Occipital lobe (tissue), 2 donors: ENCODE data around the gene VPS29. TPM values are rescaled to one million over a fixed set of nuclear protein-coding genes. Genes with fewer than 3 reads are reported as not detected.
"Not testable (repeated sequence)": the region's sequence is repeated elsewhere in the genome, so short reads cannot be mapped to it uniquely, and the experiment has no call there.

Experiments
- DNase-seq: peaks from one replicate; lab custom pipeline; 2025; lab: John Stamatoyannopoulos, UW
- total RNA-seq: library from RNA; depleted of rRNA; stranded (reverse); fragments of >200 nt; gene quantifications from one replicate; pipeline ENCODE4 v1.2.3, GENCODE V29; 2014

The VPS29 gene
- total RNA-seq, 1 donor from 2014 or later = 108 TPM

GRCh38 chr12:110528277-110528839 is 26.4 kb upstream of the VPS29 start:
- DNase-seq = no peak

- DNase-seq = not testable (repeated sequence)
Measured at GRCh38 chr12:110520876-110521712, 19.2 kb upstream of the VPS29 start.

- DNase-seq = not testable (repeated sequence)
Measured at GRCh38 chr12:110518014-110518413, 16.1 kb upstream of the VPS29 start.

GRCh38 chr12:110516995-110517394 is 15.1 kb upstream of the VPS29 start:
- no peak for DNase-seq

- DNase-seq = no peak
Measured at GRCh38 chr12:110514363-110514762, 12.5 kb upstream of the VPS29 start.

GRCh38 chr12:110513842-110514241 is 11.9 kb upstream of the VPS29 start:
- no peak for DNase-seq

- no peak for DNase-seq
Measured at GRCh38 chr12:110508071-110508586, 6.2 kb upstream of the VPS29 start.

GRCh38 chr12:110505332-110505731 is 3.4 kb upstream of the VPS29 start:
- no peak for DNase-seq

GRCh38 chr12:110503432-110503831 is 1.5 kb upstream of the VPS29 start:
- no peak for DNase-seq

- DNase-seq = no peak
Measured at GRCh38 chr12:110501399-110501751, 536 bp downstream of the VPS29 start.

- DNase-seq = no peak
Measured at GRCh38 chr12:110498984-110499706, 2.8 kb downstream of the VPS29 start.

- DNase-seq = no peak
Measured at GRCh38 chr12:110475426-110475825, 26.5 kb downstream of the VPS29 start.

GRCh38 chr12:110468214-110469048 is 33.5 kb downstream of the VPS29 start, which contains the start of the genes FAM216A and GPN3:
Gene FAM216A (plus strand): TSS chr12:110468845. CDS start chr12:110468876, 31 bp downstream.
Gene GPN3 (minus strand): TSS chr12:110468257. CDS start chr12:110468203, 54 bp downstream.
- DNase-seq = peak; percentile 92

GRCh38 chr12:110467847-110468213 is 34.1 kb downstream of the VPS29 start:
- no peak for DNase-seq

- DNase-seq = no peak
Measured at GRCh38 chr12:110466791-110467190, 35.1 kb downstream of the VPS29 start.

- not testable (repeated sequence) for DNase-seq
Measured at GRCh38 chr12:110465765-110466164, 36.1 kb downstream of the VPS29 start.

GRCh38 chr12:110465024-110465423 is 36.9 kb downstream of the VPS29 start:
- DNase-seq = no peak

GRCh38 chr12:110461189-110461588 is 40.7 kb downstream of the VPS29 start:
- DNase-seq = not testable (repeated sequence)

GRCh38 chr12:110458756-110459155 is 43.2 kb downstream of the VPS29 start:
- peak; percentile 5 for DNase-seq

- DNase-seq = no peak
Measured at GRCh38 chr12:110453569-110454296, 48.2 kb downstream of the VPS29 start.
